Mucosa of rectum (tissue), 2 donors: ENCODE measurements around the gene PSG2.
"Not testable (repeated sequence)": the region's sequence is repeated elsewhere in the genome, so short reads cannot be mapped to it uniquely, and the experiment has no call there.

ENCODE experiments used
- H3K27ac ChIP-seq, 2 donors: one replicate each; pipeline ENCODE4 v1.7.0; 2013; ENCODE audit warnings: inconsistent platforms in 2 of 2, low read depth in 2 of 2, low read length in 2 of 2
- H3K27me3 ChIP-seq, 2 donors: one replicate each; pipeline ENCODE4 v1.7.0; 2013; ENCODE audit warnings: low read length in 2 of 2; ENCODE audit not compliant: control insufficient read depth in 2 of 2, insufficient read depth in 2 of 2
- H3K36me3 ChIP-seq, 2 donors: one replicate each; pipeline ENCODE4 v1.7.0; 2013; ENCODE audit warnings: low read length in 2 of 2; ENCODE audit not compliant: control insufficient read depth in 2 of 2, insufficient read depth in 2 of 2
- H3K4me1 ChIP-seq, 2 donors: one replicate each; pipeline ENCODE4 v1.7.0; 2013; ENCODE audit warnings: low read length in 2 of 2, mild to moderate bottlenecking in 1 of 2; ENCODE audit not compliant: control insufficient read depth in 2 of 2, insufficient read depth in 2 of 2
- H3K4me3 ChIP-seq, 2 donors: one replicate each; pipeline ENCODE4 v1.7.0; 2013; ENCODE audit warnings: low read length in 2 of 2
- H3K9ac ChIP-seq, 2 donors: one replicate each; pipeline ENCODE4 v1.7.0; 2013; ENCODE audit warnings: low read length in 2 of 2, low read depth in 1 of 2, mild to moderate bottlenecking in 1 of 2
- H3K9me3 ChIP-seq, 2 donors: one replicate each; pipeline ENCODE4 v1.7.0; 2013; ENCODE audit warnings: low read length in 2 of 2; ENCODE audit not compliant: control insufficient read depth in 2 of 2
- donor health status: healthy.
- donor health status: Normal muscosa, but diverticular disease.

The PSG2 gene

GRCh38 chr19:43078311-43078710 is 4.2 kb downstream of the PSG2 start:
- no peaks in the 10 kb centered on the region for H3K27me3 ChIP-seq
- no peak overlapping the region for H3K27ac ChIP-seq
- no peak overlapping the region for H3K9ac ChIP-seq
- no peaks in the 10 kb centered on the region for H3K9me3 ChIP-seq
- no peak overlapping the region for H3K4me3 ChIP-seq
- no peaks in the 10 kb centered on the region for H3K36me3 ChIP-seq
- H3K4me1 ChIP-seq, result no peaks in the 10 kb centered on the region

- not testable (repeated sequence) for H3K4me3 ChIP-seq, H3K9ac ChIP-seq, H3K4me1 ChIP-seq, H3K36me3 ChIP-seq, H3K9me3 ChIP-seq, H3K27me3 ChIP-seq, H3K27ac ChIP-seq
Observed at GRCh38 chr19:43077881-43078280, 4.6 kb downstream of the PSG2 start.

GRCh38 chr19:43062418-43062817 is 20.1 kb downstream of the PSG2 start:
- not testable (repeated sequence) for H3K27ac ChIP-seq, H3K36me3 ChIP-seq, H3K27me3 ChIP-seq, H3K4me1 ChIP-seq, H3K4me3 ChIP-seq, H3K9me3 ChIP-seq, H3K9ac ChIP-seq

GRCh38 chr19:43061326-43061725 is 21.2 kb downstream of the PSG2 start:
- not testable (repeated sequence) for H3K27ac ChIP-seq, H3K36me3 ChIP-seq, H3K4me3 ChIP-seq, H3K9ac ChIP-seq, H3K9me3 ChIP-seq, H3K27me3 ChIP-seq, H3K4me1 ChIP-seq

GRCh38 chr19:43060254-43060653 is 22.2 kb downstream of the PSG2 start:
- H3K27me3 ChIP-seq, H3K27ac ChIP-seq, H3K4me1 ChIP-seq, H3K36me3 ChIP-seq, H3K9me3 ChIP-seq, H3K9ac ChIP-seq, H3K4me3 ChIP-seq: not testable (repeated sequence)

- not testable (repeated sequence) for H3K9me3 ChIP-seq, H3K27ac ChIP-seq, H3K9ac ChIP-seq, H3K4me1 ChIP-seq, H3K4me3 ChIP-seq, H3K36me3 ChIP-seq, H3K27me3 ChIP-seq
Observed at GRCh38 chr19:43059482-43059881, 23.0 kb downstream of the PSG2 start.

GRCh38 chr19:43058440-43058839 is 24.1 kb downstream of the PSG2 start:
- not testable (repeated sequence) for H3K4me3 ChIP-seq, H3K9ac ChIP-seq, H3K9me3 ChIP-seq, H3K4me1 ChIP-seq, H3K27me3 ChIP-seq, H3K36me3 ChIP-seq, H3K27ac ChIP-seq

GRCh38 chr19:43047966-43048365 is 34.5 kb downstream of the PSG2 start:
- not testable (repeated sequence) for H3K36me3 ChIP-seq

GRCh38 chr19:43046578-43046977 is 35.9 kb downstream of the PSG2 start:
- H3K9me3 ChIP-seq, H3K27ac ChIP-seq, H3K27me3 ChIP-seq, H3K36me3 ChIP-seq, H3K9ac ChIP-seq, H3K4me1 ChIP-seq, H3K4me3 ChIP-seq: not testable (repeated sequence)

More at GRCh38 chr19:43047966-43048365, 34.5 kb downstream of the PSG2 start:
- not testable (repeated sequence) for H3K4me3 ChIP-seq, H3K27me3 ChIP-seq, H3K9me3 ChIP-seq, H3K4me1 ChIP-seq, H3K9ac ChIP-seq, H3K27ac ChIP-seq

- H3K4me1 ChIP-seq, H3K9me3 ChIP-seq, H3K36me3 ChIP-seq, H3K4me3 ChIP-seq, H3K9ac ChIP-seq, H3K27me3 ChIP-seq, H3K27ac ChIP-seq: not testable (repeated sequence)
Observed at GRCh38 chr19:43043492-43044180, 38.9 kb downstream of the PSG2 start.

- not testable (repeated sequence) for H3K4me3 ChIP-seq, H3K4me1 ChIP-seq, H3K9ac ChIP-seq, H3K27me3 ChIP-seq, H3K27ac ChIP-seq, H3K9me3 ChIP-seq, H3K36me3 ChIP-seq
Observed at GRCh38 chr19:43031645-43032044, 50.9 kb downstream of the PSG2 start.
